ENCODE results near the gene CTTNBP2NL.
A peak's percentile ranks its signal among the peaks of the same experiment; 100 is the strongest.
"Not testable (repeated sequence)": the region's sequence is repeated elsewhere in the genome, so short reads cannot be mapped to it uniquely, and the experiment has no call there.

The CTTNBP2NL gene

DNA sequence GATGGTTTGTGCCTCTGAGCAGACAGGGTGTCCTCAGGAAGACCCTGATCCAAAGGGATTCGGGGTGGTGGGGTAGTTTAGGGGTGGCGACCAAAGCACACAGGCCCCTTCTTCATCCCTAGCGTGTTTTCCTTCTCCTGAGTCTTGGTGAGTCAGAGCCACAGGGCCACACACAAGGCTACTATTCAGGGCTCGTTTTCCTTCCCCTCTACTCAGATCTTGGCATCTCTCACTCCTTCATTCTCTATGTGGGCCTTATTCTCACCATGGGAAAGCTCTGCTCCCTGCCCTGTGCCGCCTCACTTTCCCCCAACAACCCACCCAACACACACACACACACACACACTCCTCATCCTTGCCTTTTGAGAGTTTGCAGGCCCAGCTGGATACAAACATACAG, 69.1 kb downstream of the CTTNBP2NL start:
- no peak for DNase-seq

DNA sequence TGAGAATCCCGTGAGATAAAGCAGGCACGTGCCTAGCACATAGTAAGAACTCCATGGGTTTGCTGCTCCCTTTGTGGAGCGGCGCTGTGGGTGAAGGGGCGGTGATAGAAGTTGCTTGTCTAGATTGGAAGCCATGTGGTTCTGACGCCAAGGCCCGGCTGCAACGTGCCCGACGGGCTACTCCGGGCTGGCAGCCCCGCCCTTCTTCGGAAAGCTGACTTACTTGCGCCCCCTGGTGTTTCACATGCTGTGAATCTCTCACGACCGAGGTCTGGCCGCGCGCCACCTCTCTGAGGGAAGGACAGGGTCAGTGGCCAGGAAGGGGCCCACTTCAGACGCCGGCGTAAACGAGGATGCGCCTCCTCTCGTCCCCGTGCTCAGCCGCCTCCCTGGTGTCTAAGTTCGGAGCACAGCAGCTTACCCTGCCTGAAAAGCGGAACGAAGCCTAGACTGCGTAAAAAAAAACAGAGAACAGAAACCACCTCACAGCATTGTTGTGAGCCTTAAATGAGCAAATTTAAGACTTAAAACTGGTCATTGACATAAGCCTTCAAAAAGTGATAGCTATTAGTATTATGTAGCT, 70.2 kb downstream of the CTTNBP2NL start:
- DNase-seq = peak; percentile 98

DNA sequence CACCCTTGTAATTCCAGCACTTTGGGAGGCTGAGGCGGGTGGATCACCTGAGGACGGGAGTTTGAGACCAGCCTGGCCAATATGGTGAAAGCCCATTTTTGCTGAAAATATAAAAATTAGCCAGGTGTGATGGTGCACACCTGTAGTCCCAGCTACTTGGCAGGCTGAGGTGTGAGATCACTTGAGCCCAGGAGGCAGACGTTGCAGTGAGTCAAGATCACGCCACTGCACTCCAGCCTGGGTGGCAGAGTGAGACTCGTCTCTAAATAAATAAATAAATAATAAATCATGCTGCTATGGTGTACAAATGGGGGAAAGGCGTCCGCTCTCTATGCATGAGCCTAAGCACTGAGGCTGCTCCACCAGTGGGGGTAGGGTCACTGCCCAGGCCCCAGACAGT, 74.3 kb downstream of the CTTNBP2NL start:
- DNase-seq = not testable (repeated sequence)

GRCh38 chr1:112470966-112471365, 75.0 kb downstream of the CTTNBP2NL start:
- DNase-seq = peak; percentile 95

DNA sequence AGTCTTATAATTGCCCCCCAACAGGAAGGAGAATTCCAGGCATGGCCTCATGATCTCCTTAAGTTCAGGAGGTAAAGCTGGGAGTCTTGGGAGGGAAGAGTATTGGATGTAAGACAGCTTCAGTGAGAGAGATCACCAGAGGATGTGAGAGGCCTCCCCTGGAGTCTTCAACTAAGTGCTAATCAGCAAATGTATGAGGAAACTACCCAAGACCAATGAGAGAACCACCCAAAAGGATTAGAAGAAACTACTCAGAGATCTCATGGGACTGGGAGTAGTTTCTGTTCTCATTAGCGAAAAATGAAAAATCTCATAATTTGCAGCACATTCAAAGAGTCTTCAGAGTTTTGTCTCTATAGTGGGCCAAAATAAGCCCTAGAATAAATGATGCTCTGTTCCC, 76.1 kb downstream of the CTTNBP2NL start:
- DNase-seq = peak; percentile 49

GRCh38 chr1:112477550-112477949, 81.5 kb downstream of the CTTNBP2NL start:
- no peak for DNase-seq

DNA sequence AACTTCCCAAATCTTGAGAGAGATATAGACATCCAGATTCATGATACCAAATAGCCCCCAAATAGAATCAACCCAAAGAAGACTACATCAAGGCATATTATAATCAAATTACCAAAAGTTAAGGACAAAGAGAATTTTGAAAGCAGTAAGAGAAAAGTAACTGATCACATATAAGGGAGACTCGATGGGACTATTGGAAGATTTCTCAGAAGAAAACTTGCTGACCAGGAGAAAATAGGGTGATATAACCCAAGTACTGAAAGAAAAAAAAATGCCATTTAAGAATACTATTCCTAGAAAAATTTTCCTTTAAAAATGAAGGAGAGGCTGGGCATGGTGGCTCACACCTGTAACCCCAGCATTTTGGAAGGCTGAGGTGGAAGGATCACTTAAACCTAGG, 82.3 kb downstream of the CTTNBP2NL start:
- DNase-seq = no peak

GRCh38 chr1:112486063-112486462, 90.0 kb downstream of the CTTNBP2NL start:
- not testable (repeated sequence) for DNase-seq

GRCh38 chr1:112487686-112488085, 91.7 kb downstream of the CTTNBP2NL start:
- DNase-seq = peak; percentile 32

- DNase-seq = no peak
These were observed 92.1 kb downstream of the CTTNBP2NL start for GRCh38 chr1:112488141-112488540.

GRCh38 chr1:112492076-112492475, 96.1 kb downstream of the CTTNBP2NL start:
- DNase-seq = no peak

- no peak for DNase-seq
These were observed 97.3 kb downstream of the CTTNBP2NL start for GRCh38 chr1:112493351-112493750.

- DNase-seq = no peak
These were observed 100.3 kb downstream of the CTTNBP2NL start for GRCh38 chr1:112496290-112496689.

DNA sequence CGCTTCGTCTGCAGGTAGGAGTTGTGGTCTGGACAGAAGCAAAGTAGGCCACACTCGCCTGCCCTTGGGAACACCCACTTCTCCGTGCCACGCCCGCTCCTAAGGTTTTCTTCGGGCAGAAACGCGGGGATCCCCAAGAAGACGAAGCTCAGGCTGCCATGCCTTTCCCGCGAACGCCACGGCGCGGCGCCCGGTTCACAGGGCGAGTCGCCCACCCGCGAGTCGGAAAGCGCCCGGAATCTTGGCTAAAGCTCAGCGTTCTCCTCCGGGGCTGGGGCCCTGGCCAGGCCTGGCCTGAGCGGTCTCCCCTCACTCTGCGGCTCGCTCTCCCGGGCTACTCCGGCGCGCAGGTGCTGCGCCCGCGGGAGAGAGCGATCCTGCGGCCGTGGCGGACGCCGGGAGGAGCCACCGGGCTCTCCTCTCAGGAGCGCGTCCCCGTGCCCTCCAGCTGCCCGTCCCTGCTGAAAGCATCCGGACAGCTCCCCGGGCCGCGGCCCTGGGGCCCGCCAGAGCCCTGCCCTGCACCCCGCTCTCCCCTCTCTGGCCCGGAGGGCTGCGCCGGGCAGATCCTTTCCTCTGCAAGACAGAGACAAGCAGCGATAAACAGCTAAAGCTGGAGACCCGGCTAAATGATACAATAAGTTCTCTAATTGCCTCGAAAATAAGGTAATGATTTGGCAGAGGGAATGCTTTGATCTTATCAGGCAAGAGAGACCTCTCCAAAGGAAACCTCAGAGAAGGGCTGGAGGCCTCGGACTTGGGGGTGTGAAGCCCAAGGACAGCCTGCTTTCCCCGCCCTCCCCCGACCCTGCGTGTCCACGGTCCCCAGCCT, 106.0 kb downstream of the CTTNBP2NL start:
- DNase-seq = peak; percentile 71

GRCh38 chr1:112502826-112503225, 106.8 kb downstream of the CTTNBP2NL start:
- no peak for DNase-seq

GRCh38 chr1:112504001-112504660, 108.1 kb downstream of the CTTNBP2NL start:
- DNase-seq = no peak

- DNase-seq = no peak
These were observed 108.8 kb downstream of the CTTNBP2NL start for GRCh38 chr1:112504661-112505399.

DNA sequence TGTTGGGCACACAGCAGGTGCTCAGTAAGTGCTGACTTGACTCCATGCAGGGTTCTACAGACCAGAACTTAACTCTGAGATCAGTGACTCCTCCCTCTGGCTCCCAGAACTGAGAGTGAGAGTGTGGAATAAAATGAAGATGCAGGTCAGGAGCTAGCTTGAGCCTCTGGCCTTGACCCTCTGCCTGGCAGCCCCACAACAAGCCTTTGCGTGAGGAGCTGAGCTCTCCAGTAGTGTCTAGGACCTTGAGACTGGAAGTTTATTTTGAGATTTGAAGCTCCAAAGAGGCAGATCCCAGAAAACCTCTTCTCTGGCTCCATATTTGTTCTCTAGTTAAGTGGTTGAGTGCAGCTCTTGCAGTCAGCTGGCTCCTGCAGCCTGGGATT, 109.4 kb downstream of the CTTNBP2NL start:
- DNase-seq = no peak

- DNase-seq = no peak
These were observed 109.9 kb downstream of the CTTNBP2NL start for GRCh38 chr1:112505878-112506277.

DNA sequence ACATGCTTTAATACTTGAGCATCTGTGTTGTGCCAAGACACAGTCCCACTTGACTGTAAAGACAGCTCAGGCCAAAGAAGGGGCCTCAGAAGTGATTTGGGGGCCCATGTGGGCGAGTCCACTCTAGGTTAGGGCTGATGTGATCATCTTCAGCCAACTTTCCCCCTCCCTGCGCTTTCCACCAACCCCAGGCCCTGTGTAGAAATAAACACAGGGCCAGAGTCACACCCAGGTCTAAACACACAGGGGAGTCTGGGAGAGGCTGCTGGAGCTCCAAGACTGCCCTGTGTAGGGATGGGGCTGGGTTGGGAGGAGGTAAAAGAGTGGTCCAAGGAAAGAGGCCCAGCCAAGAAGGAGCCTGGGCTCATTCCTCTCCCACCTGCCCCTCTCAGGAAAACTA, 110.3 kb downstream of the CTTNBP2NL start:
- no peak for DNase-seq

- DNase-seq = no peak
These were observed 110.7 kb downstream of the CTTNBP2NL start for GRCh38 chr1:112506731-112507130.

DNA sequence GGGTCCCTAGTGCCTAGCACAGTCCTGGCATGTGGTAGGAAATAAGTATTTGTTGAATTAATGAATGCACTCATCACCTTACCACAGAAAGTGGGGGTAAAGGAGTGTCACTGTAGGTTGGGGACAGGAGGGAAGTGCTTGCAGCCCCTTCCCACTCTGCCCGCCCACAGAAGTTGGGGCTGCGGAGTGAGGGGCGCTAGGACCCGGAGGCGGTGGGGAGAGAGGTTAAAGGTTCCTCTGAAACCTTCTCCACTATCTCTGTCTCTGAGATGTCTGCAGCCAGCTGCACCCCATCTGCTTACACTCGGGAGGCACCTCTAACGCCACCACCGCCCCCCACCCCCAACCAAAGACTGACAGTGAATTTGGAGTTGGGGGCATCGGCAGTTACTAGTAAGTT, 111.3 kb downstream of the CTTNBP2NL start:
- no peak for DNase-seq

GRCh38 chr1:112507921-112508277, 111.9 kb downstream of the CTTNBP2NL start:
- DNase-seq = peak; percentile 4
